Heart left ventricle (tissue), 16 donors: ENCODE measurements around the gene SUGP1. TPM values are rescaled to one million over a fixed set of nuclear protein-coding genes. Genes with fewer than 3 reads are reported as not detected.

Experiments used
- ATAC-seq, 4 donors: fragments of 200-7000 bp; cut with Tn5 transposase; one replicate each; pipeline ENCODE4 v1.9.1; 2020 to 2022; ENCODE audit warnings: moderate library complexity in 4 of 4, mild to moderate bottlenecking in 3 of 4, moderate number of reproducible peaks in 1 of 4
- DNase-seq, 5 donors: peaks; one replicate each; pipeline ENCODE4 v3.0.0-alpha.2; 2020
- H3K27ac ChIP-seq, 12 donors: fragments of 200-600 bp; sonication (generic) in 4 of 12; one replicate each; pipeline versions ENCODE4 v1.5.0 to v1.8.0; 2016 to 2022; ENCODE audit warnings: mild to moderate bottlenecking in 2 of 12
- H3K27me3 ChIP-seq, 9 donors: fragments of 200-600 bp; sonication (generic) in 2 of 9; one replicate each; pipeline versions ENCODE4 v1.5.1 to v1.8.0; 2016 to 2022; ENCODE audit warnings: mild to moderate bottlenecking in 3 of 9
- H3K36me3 ChIP-seq, 9 donors: fragments of 200-600 bp; sonication (generic) in 2 of 9; one replicate each; pipeline versions ENCODE4 v1.5.0 to v1.8.0; 2018 to 2022; ENCODE audit warnings: mild to moderate bottlenecking in 2 of 9
- H3K4me1 ChIP-seq, 12 donors: fragments of 200-600 bp; sonication (generic) in 4 of 12; one replicate each; pipeline versions ENCODE4 v1.5.0 to v1.8.0; 2016 to 2022; ENCODE audit warnings: mild to moderate bottlenecking in 3 of 12
- H3K4me3 ChIP-seq, 12 donors: fragments of 200-600 bp; sonication (generic) in 4 of 12; one replicate each; pipeline versions ENCODE4 v1.5.0 to v1.8.0; 2017 to 2022; ENCODE audit warnings: mild to moderate bottlenecking in 9 of 12, moderate library complexity in 4 of 12
- H3K9me3 ChIP-seq, 12 donors: fragments of 200-600 bp; sonication (generic) in 4 of 12; one replicate each; pipeline versions ENCODE4 v1.5.0 to v1.8.0; 2016 to 2022; ENCODE audit warnings: mild to moderate bottlenecking in 1 of 12
- POLR2A ChIP-seq, 2 donors: fragments of 450-650 bp; IDR thresholded peaks; one replicate each; pipeline ENCODE4 v1.6.1; 2017; ENCODE audit warnings: antibody characterized with exemption in 2 of 2, mild to moderate bottlenecking in 2 of 2, moderate library complexity in 2 of 2
- whole genome bisulfite sequencing, 4 donors: extraction: QIAGEN DNeasy Blood & Tissue Kit in 2 of 4; methylation state at CpG; one replicate each; pipeline versions ENCODE4 v1.1.5 to v1.1.7; 2013 to 2018; 5-methylcytosine and 5-hydroxymethylcytosine counted together
- intact Hi-C, 10 donors: fragments of 100-400 bp; cut with DNase I; formaldehyde crosslinking; loops; one replicate each; pipeline versions ENCODE4 v1.11.1 to v1.14.2; 2022
- polyA plus RNA-seq, 2 donors: library from polyadenylated mRNA; stranded (reverse); fragments of 200-250 nt; gene quantifications; one replicate each; pipeline ENCODE4 v1.2.3, GENCODE V29; 2013
- total RNA-seq, 9 donors: library from RNA; depleted of rRNA in 2 of 9; stranded (reverse); fragments of >200 nt in 2 of 9; fragmentation: NEBNext Ultra II Directional in 3 of 9; extraction: Animal tissue kit (Norgen Biotek cat#: 25700) in 3 of 9; gene quantifications; one replicate each; pipeline versions ENCODE4 v1.1.0 to v1.2.4, GENCODE V29; 2016 to 2023
- TF ChIP-seq, protein P1 (sequence below), 12 donors: fragments of 200-600 bp; sonication (generic) in 4 of 12; IDR thresholded peaks; one replicate each; pipeline versions ENCODE4 v1.5.0 to v1.8.0; 2018 to 2022; ENCODE audit warnings: antibody characterized with exemption in 12 of 12, mild to moderate bottlenecking in 5 of 12
- donor health status: ischemic (EF 13 %, LVEDD 7.1; RV severe dilation, severe dysfunction).
- donor health status: healthy with polysubstance abuse.
- donor health status: DM: no; HTN: yes; CAD: no.
- donor health status: DM: no; HTN: no; CAD: no.
- donor health status: ischemic (EF 25% LVEDD 6.9; RV normal size, moderate dysfunction).
- donor health status: ischemic (EF 25% LVEDD 5.7; RV mildly dilated, moderate dysfunction).
- donor health status: healthy.
- donor health status: DM: yes; HTN: yes; CAD: no.
- donor health status: ischemic (EF 35%, LVEDD 5.7; RV mildly dilated, moderate dysfunction).
- donor health status: nonischemic (EF 11% LVEDD 7.7; RV severe dilation, severe dysfunction).
- donor health status: DM: yes; HTN: yes; CAD: no.
- donor health status: PGD.
- donor health status: ischemic (EF 29% LVEDD 5.4; RV normal size, mild dysfunction).
- donor health status: nonischemic (EF 23%, LVEDD 6.1; RV moderate dilation, normal function).

Gene SUGP1
- total and polyA plus RNA-seq, 11 donors, result 28.7 to 53.4 (median 41.0) TPM

DNA sequence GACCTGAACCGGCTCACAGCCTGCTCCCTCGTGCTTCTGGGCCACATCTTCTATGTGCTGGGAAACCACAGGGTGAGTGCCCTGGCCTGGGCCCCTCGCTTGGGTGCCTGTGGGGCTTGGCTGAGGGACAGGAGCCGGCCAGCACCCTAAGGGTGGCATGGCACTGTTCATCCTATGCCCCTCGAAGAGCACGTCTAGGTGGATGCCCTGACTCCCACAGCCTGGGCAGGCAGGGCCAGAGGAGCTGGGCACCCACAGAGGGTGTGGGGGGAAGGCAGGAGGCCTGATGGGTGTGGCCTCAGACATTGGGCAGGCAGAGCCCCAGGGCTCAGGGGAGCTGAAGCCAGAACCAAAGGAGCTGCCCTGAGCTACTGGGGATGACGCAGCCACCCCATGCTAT is 29.1 kb upstream of the SUGP1 start:
- H3K4me1 ChIP-seq, result no peaks in the 10 kb centered on the region
- no peak for TF ChIP-seq POLR2A (IDR thresholded peaks at IDR 0.05)
- TF ChIP-seq, protein P1, sequence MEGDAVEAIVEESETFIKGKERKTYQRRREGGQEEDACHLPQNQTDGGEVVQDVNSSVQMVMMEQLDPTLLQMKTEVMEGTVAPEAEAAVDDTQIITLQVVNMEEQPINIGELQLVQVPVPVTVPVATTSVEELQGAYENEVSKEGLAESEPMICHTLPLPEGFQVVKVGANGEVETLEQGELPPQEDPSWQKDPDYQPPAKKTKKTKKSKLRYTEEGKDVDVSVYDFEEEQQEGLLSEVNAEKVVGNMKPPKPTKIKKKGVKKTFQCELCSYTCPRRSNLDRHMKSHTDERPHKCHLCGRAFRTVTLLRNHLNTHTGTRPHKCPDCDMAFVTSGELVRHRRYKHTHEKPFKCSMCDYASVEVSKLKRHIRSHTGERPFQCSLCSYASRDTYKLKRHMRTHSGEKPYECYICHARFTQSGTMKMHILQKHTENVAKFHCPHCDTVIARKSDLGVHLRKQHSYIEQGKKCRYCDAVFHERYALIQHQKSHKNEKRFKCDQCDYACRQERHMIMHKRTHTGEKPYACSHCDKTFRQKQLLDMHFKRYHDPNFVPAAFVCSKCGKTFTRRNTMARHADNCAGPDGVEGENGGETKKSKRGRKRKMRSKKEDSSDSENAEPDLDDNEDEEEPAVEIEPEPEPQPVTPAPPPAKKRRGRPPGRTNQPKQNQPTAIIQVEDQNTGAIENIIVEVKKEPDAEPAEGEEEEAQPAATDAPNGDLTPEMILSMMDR (IDR thresholded peaks at IDR 0.05), result no peak
- no peak overlapping the region for H3K4me3 ChIP-seq
- no peaks in the 10 kb centered on the region for H3K27me3 ChIP-seq
- WGBS, 4 donors, result 92 to 97% (median 95%) methylated on average over 4 to 7 of the region's 7 CpGs
- DNase-seq, result peak in 1 of 5 donors; percentile 43
- peak in 1 of 4 donors; percentile 5 for ATAC-seq
- H3K9me3 ChIP-seq, result no peaks in the 10 kb centered on the region
- intact Hi-C loops, result loop anchor here in 3 of 10 donors (10.0 kb wide), 2 partner anchors 165 to 205 kb away; no protein-coding TSS in a partner anchor
- H3K27ac ChIP-seq, result no peak overlapping the region
- peaks cover 0 to 100% (median 97%) of the 10 kb centered on the region in 9 donors for H3K36me3 ChIP-seq

DNA sequence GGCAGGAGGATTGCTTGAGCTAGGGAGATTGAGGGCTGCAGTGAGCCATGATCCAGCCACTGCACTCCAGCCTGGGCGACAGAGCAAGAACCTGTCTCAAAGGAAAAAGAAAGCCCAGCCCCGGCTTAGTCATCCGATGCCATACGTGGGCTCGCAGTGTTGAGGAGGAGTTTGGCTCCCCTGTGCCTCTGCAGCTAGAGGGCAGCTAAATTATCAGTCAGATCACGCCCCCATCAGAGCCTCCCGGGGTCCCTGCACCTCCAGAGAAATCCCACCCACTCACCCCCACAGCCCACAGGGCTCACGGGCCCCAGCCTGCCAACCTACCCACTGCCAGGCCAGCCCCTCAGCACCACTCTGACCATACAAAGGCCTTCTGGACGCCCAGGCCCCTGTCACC is 28.0 kb upstream of the SUGP1 start:
- intact Hi-C loops, result loop anchor here in 3 of 10 donors (10.0 kb wide), 2 partner anchors 163 to 203 kb away; no protein-coding TSS in a partner anchor
- Histone ChIP-seq H3K4me3 (no peak overlapping the region), H3K4me1 (no peaks in the 10 kb centered on the region), H3K9me3 (no peaks in the 10 kb centered on the region), H3K27ac (no peak overlapping the region), H3K27me3 (no peaks in the 10 kb centered on the region), H3K36me3 (peaks cover 0 to 100% (median 97%) of the 10 kb centered on the region in 9 donors)
- DNase-seq, result no peak
- TF ChIP-seq, protein P1 (IDR thresholded peaks at IDR 0.05), result no peak
- no peak for TF ChIP-seq POLR2A (IDR thresholded peaks at IDR 0.05)
- 81 to 89% (median 88%) methylated on average over 8 to 9 of the region's 9 CpGs for WGBS, 4 donors
- no peak for ATAC-seq

DNA sequence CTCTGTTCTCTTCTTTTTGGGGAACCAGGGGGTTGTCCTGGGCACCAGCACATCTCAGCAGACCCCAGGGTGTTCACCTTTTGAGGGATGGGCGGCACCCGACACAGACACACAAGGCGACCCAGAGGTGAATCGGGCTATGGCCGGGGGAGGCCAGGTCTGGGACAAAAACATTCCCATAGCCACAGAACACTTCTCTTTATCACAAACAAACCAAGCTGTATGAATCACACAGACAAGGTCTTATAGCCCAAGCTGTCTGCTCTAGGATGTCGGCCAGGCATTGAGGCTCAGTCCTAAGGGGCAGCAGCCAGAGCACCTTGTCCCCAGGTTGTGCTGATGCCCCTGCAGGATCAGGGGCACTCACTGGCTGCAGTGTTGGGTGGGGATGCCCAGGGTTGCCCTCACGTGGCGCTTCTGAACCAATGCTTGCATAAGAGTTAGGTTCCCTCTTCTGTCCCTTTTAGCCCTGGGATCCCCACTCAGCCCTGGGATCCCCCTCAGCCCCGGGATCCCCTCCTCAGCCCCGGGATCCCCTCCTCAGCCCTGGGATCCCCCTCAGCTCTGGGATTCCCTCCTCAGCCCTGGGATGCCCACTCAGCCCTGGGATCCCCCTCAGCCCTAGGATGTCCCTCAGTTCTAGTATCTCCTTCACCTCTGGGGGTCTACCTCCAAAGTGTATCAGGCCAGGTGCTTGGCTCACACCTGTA is 27.2 kb upstream of the SUGP1 start:
- ATAC-seq (no peak), DNase-seq (no peak)
- Histone ChIP-seq H3K4me3 (no peak overlapping the region), H3K36me3 (peaks cover 0 to 100% (median 97%) of the 10 kb centered on the region in 9 donors), H3K27me3 (no peaks in the 10 kb centered on the region), H3K27ac (no peak overlapping the region), H3K9me3 (no peaks in the 10 kb centered on the region), H3K4me1 (peaks cover 0 to 5% (median 0%) of the 10 kb centered on the region in 12 donors)
- intact Hi-C loops, result loop anchor here in 3 of 10 donors (10.0 kb wide), 2 partner anchors 163 to 203 kb away; no protein-coding TSS in a partner anchor
- TF ChIP-seq POLR2A (IDR thresholded peaks at IDR 0.05), result no peak
- TF ChIP-seq, protein P1 (IDR thresholded peaks at IDR 0.05), result no peak
- 92 to 93% (median 93%) methylated on average over 9 to 10 of the region's 10 CpGs for WGBS, 4 donors

DNA sequence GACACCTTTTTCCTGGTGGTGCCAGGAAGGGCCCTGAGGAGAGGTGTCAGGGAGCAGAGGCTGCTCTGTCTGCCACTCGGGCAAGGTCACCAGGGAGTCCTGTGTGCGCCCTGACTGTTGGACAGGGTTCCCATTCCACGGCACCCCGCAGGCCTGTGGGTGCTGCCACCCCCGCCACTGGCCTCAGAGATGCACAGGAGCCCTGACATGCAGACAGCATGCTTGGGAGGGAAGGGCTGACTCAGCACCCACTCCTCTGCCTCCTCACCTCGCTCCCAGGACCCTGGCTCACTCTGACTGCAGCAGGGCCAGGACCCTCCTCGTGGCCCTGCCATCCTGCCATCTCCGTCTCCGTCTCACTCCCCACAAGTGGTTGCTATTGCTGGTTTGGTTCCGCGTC is 25.7 kb upstream of the SUGP1 start:
- H3K4me3 ChIP-seq, result no peak overlapping the region
- no peak overlapping the region for H3K27ac ChIP-seq
- no peak for TF ChIP-seq POLR2A (IDR thresholded peaks at IDR 0.05)
- TF ChIP-seq, protein P1 (IDR thresholded peaks at IDR 0.05), result no peak
- H3K36me3 ChIP-seq, result peaks cover 0 to 100% (median 97%) of the 10 kb centered on the region in 9 donors
- no peaks in the 10 kb centered on the region for H3K9me3 ChIP-seq
- ATAC-seq (no peak), DNase-seq (no peak)
- 92 to 96% (median 94%) methylated on average over 7 to 11 of the region's 11 CpGs for WGBS, 4 donors
- no peaks in the 10 kb centered on the region for H3K27me3 ChIP-seq
- H3K4me1 ChIP-seq, result peaks cover 0 to 6% (median 0%) of the 10 kb centered on the region in 12 donors
- intact Hi-C loops, result loop anchor here in 3 of 10 donors (10.0 kb wide), 2 partner anchors 161 to 201 kb away; no protein-coding TSS in a partner anchor
